HepG2 (cell line): ENCODE results near the gene B3GNT9. TPM values are rescaled to one million over a fixed set of nuclear protein-coding genes. Genes with fewer than 3 reads are reported as not detected.

Experiments
- ATAC-seq: fragments of 200-7000 bp; cut with Tn5 transposase; 3 replicates; pipeline ENCODE4 v1.9.1; 2020; ENCODE audit warnings: mild to moderate bottlenecking, moderate library complexity
- BruUV-seq: library from RNA; stranded (reverse); fragments of 400-500 nt; replicated peaks from 2 replicates; lab custom pipeline; 2021; lab: Mats Ljungman, UMichigan
- CTCF ChIA-PET: fragments of 300-600 bp; formaldehyde crosslinking; extraction: SDS; loops from one replicate; lab custom pipeline; 2021; ENCODE audit warnings: low total read pairs, inconsistent platforms, low intra/inter-chr PET ratio; lab: Yijun Ruan, JAX
- POLR2A ChIA-PET: fragments of 350-600 bp; sonication (Branson Sonifier 250); formaldehyde crosslinking; loops from one replicate; lab custom pipeline; 2020; ENCODE audit warnings: antibody characterized with exemption, inconsistent platforms; lab: Yijun Ruan, JAX
- DNase-seq: peaks from one replicate; pipeline ENCODE4 v3.0.0-alpha.2; 2015; ENCODE audit warnings: low spot score
- FAIRE-seq: peaks from 3 replicates; lab custom pipeline; 2011; peaks lifted over from hg19 to GRCh38; lab: Jason Lieb, UNC
- H2AFZ ChIP-seq: one replicate; pipeline ENCODE4 v1.6.1; 2011; ENCODE audit warnings: low read length, inconsistent platforms
- H3K27ac ChIP-seq: fragments of 300-600 bp; 3 replicates; pipeline ENCODE4 v1.8.0; 2011; ENCODE audit warnings: mixed run types, mild to moderate bottlenecking, mixed read lengths, low read length, inconsistent platforms; ENCODE audit not compliant: insufficient read depth; ENCODE audit errors: extremely low read length
- H3K27me3 ChIP-seq, 2 experiments: fragments of 200-600 bp in 1 of 2; 2 replicates in 1 of 2; 3 replicates in 1 of 2; pipeline versions ENCODE4 v1.6.0 to v1.8.0; 2011; ENCODE audit warnings: low read length in 2 of 2, mild to moderate bottlenecking in 2 of 2, moderate library complexity in 2 of 2, inconsistent platforms in 1 of 2; ENCODE audit not compliant: insufficient read depth in 2 of 2, control insufficient read depth in 1 of 2
- H3K36me3 ChIP-seq, 2 experiments: fragments of 200-600 bp in 1 of 2; replicated peaks in 1 of 2; 2 replicates in 1 of 2; 3 replicates in 1 of 2; pipeline versions ENCODE4 v1.5.1 to v1.8.0; 2011; ENCODE audit warnings: low read length in 2 of 2, inconsistent platforms in 1 of 2; ENCODE audit not compliant: insufficient read depth in 2 of 2, control insufficient read depth in 1 of 2
- H3K4me1 ChIP-seq: 2 replicates; pipeline ENCODE4 v1.5.1; 2012; ENCODE audit warnings: low read length, inconsistent platforms; ENCODE audit not compliant: insufficient read depth
- H3K4me2 ChIP-seq: 2 replicates; pipeline ENCODE4 v1.6.0; 2011; ENCODE audit warnings: low read depth, low read length, inconsistent platforms
- H3K4me3 ChIP-seq, 3 experiments: fragments of 200-600 bp in 1 of 3; sonication (generic), shearing (Covaris generic) in 1 of 3; replicated peaks in 1 of 3; 2 replicates each; pipeline ENCODE4 v1.5.1; 2011 to 2016; ENCODE audit warnings: low read length in 3 of 3, inconsistent platforms in 2 of 3, low read depth in 2 of 3, mild to moderate bottlenecking in 2 of 3, control low read depth in 1 of 3, mixed read lengths in 1 of 3; ENCODE audit not compliant: insufficient read depth in 1 of 3
- H3K79me2 ChIP-seq: one replicate; pipeline ENCODE4 v1.6.1; 2011; ENCODE audit warnings: low read length, inconsistent platforms; ENCODE audit not compliant: insufficient read depth
- H3K9ac ChIP-seq: 2 replicates; pipeline ENCODE4 v1.6.0; 2011; ENCODE audit warnings: mild to moderate bottlenecking, low read depth, low read length, inconsistent platforms; ENCODE audit not compliant: insufficient read depth
- H3K9me3 ChIP-seq: 2 replicates; pipeline ENCODE4 v1.5.1; 2012; ENCODE audit warnings: mild to moderate bottlenecking, low read length
- H4K20me1 ChIP-seq: 2 replicates; pipeline ENCODE4 v1.6.0; 2011; ENCODE audit warnings: inconsistent platforms, mild to moderate bottlenecking, low read length, moderate library complexity; ENCODE audit not compliant: insufficient read depth
- AGO1 ChIP-seq: fragments of 200-400 bp; formaldehyde crosslinking; IDR thresholded peaks from 2 replicates; pipeline ENCODE4 v1.6.1; 2017; ENCODE audit warnings: mild to moderate bottlenecking, low read depth, low read length, moderate library complexity; ENCODE audit not compliant: poor library complexity, severe bottlenecking
- AGO2 ChIP-seq: fragments of 200-400 bp; formaldehyde crosslinking; optimal IDR thresholded peaks from 2 replicates; pipeline ENCODE3; 2017; ENCODE audit warnings: mild to moderate bottlenecking, low read depth, low read length, moderate library complexity
- CHD2 ChIP-seq: IDR thresholded peaks from 2 replicates; pipeline ENCODE4 v1.6.1; 2011; ENCODE audit warnings: low read depth, low read length, improper control_type of control experiment
- FOXC1 ChIP-seq: sonication (generic); formaldehyde crosslinking; IDR thresholded peaks from 2 replicates; pipeline ENCODE4 v1.8.0; 2022; ENCODE audit warnings: mild to moderate bottlenecking, missing genetic modification reagents, borderline replicate concordance
- HNRNPK ChIP-seq: fragments of 200-400 bp; formaldehyde crosslinking; IDR thresholded peaks from 2 replicates; pipeline ENCODE4 v1.6.1; 2018; ENCODE audit warnings: low read length, low read depth, moderate library complexity, mild to moderate bottlenecking; ENCODE audit not compliant: poor library complexity, severe bottlenecking
- HOXA3 ChIP-seq: sonication (generic); formaldehyde crosslinking; IDR thresholded peaks from 2 replicates; pipeline ENCODE4 v1.5.0; 2020; ENCODE audit warnings: missing genetic modification reagents
- KDM2A ChIP-seq: sonication (generic); formaldehyde crosslinking; IDR thresholded peaks from 2 replicates; pipeline ENCODE4 v1.4.0; 2020; ENCODE audit warnings: low read depth, missing genetic modification reagents, borderline replicate concordance
- POLR2G ChIP-seq: fragments of 200-400 bp; formaldehyde crosslinking; IDR thresholded peaks from 2 replicates; pipeline ENCODE4 v1.6.1; 2018; ENCODE audit warnings: mild to moderate bottlenecking, low read depth, low read length, moderate library complexity
- RBFOX2 ChIP-seq: fragments of 200-400 bp; formaldehyde crosslinking; IDR thresholded peaks from 2 replicates; pipeline ENCODE4 v1.6.1; 2017; ENCODE audit warnings: low read depth, mild to moderate bottlenecking, low read length
- ZNF446 ChIP-seq: sonication (generic); formaldehyde crosslinking; IDR thresholded peaks from 2 replicates; pipeline ENCODE4 v1.5.0; 2020; ENCODE audit warnings: mild to moderate bottlenecking, missing genetic modification reagents
- ZNF768 ChIP-seq: sonication (generic); formaldehyde crosslinking; IDR thresholded peaks from 2 replicates; pipeline ENCODE4 v1.4.0; 2020; ENCODE audit warnings: missing genetic modification reagents
- WGBS: methylation state at CpG from one replicate; pipeline ENCODE4 v1.1.6; 2017; ENCODE audit warnings: low lambda C conversion rate; 5-methylcytosine and 5-hydroxymethylcytosine counted together
- in situ Hi-C: cut with HindIII; loops from 2 replicates; pipeline ENCODE4 v1.10.0; 2017; ENCODE audit warnings: low pct_unique_long_range_greater_than_20kb; ENCODE audit not compliant: extremely low pct_ligation_motif_present
- intact Hi-C: fragments of 100-400 bp; cut with micrococcal nuclease; formaldehyde crosslinking; loops from one replicate; pipeline ENCODE4 v1.10.0; 2022; ENCODE audit not compliant: unreplicated experiment
- polyA plus RNA-seq, 8 experiments: library from polyadenylated mRNA; depleted of rRNA in 3 of 8; stranded (reverse) in 7 of 8; unstranded in 1 of 8; fragments of >200 nt; fragmentation: Illumina TruSeq in 4 of 8; extraction: Trizol in 4 of 8; gene quantifications; 2 replicates each; pipeline versions ENCODE4 v1.2.1 to v1.2.3, GENCODE V29; 2011 to 2016; ENCODE audit warnings: low read depth in 4 of 8, missing spikeins in 1 of 8, mixed read lengths in 1 of 8; ENCODE audit not compliant: insufficient read depth in 1 of 8
- total RNA-seq, 5 experiments: library from RNA; depleted of rRNA; stranded (reverse); fragments of >200 nt; fragmentation: Illumina TruSeq; extraction: Trizol; gene quantifications; 2 replicates each; pipeline ENCODE4 v1.2.3, GENCODE V29; 2016; ENCODE audit warnings: low read depth in 1 of 5
- TF ChIP-seq, protein P1 (sequence below): sonication (generic); formaldehyde crosslinking; IDR thresholded peaks from 2 replicates; pipeline ENCODE4 v1.4.0; 2020; ENCODE audit warnings: missing genetic modification reagents

Gene B3GNT9
- total and polyA plus RNA-seq, 2 of the 13 experiments (the other 11 are each of a cell fraction or from before 2014, with no cell fraction given) = 1.5 to 3.1 TPM

DNA sequence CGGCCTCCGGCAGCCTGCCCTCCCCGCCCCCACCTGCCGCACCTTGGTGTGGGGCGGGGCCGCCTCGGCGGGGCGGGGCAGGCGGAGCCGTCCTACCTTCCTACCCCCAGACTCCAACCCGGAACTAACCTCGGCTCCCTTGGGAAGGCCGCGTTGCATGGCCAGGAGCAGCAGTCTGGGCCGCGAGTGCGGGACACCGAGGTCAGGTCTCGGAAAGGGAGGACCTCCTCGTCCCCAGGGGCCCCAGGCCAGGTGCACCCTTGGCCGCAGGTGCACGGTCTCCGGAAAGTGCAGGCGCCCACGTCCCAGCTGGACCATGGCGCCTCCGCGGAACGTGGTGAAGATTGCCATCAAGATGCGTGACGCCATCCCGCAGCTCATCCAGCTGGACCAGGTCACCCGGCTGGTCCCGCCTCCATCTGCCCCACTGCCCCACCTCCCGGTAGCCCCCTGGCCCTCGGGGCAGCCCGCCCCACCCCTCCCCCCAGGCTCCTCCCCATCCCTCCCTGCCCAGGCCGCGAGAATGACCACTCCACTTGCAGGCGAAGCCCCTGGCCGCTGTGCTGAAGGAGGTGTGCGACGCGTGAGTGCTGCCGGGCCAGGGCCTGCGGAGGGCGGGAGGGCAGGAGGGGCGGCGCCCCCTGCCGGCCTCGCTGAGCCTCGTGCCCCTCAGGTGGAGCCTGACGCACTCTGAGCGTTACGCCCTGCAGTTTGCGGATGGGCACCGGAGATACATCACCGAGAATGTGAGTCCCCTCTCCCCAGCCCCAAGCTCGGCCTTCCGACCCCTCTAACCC lies 48.4 kb upstream of the B3GNT9 start, which contains the start of gene ELMO3:
ELMO3 (plus strand) TSS at position 121 of the 797 bp plus-strand sequence; CDS start at position 317, 196 bp downstream.
- H4K20me1 ChIP-seq = no peaks in the 10 kb centered on the region
- DNase-seq = no peak
- ChIA-PET POLR2A (interaction anchor here (1.8 kb wide), 1 partner anchor 27 kb away, joined by 5 read pairs; the partner anchor contains the start of gene TMEM208), CTCF (no interaction called here)
- TF ChIP-seq RBFOX2 (peak; percentile 85), FOXC1 (CRISPR knock-in tag) (no peak), KDM2A (0 out of 2 replicates have a peak, but pooled peaks have one; percentile 3), ZNF446 (CRISPR knock-in tag) (no peak), HOXA3 (peak; percentile 17; the same call in 1 of the 2 replicates), POLR2G (0 out of 2 replicates have a peak, but pooled peaks have one; percentile 5), HNRNPK (peak; percentile 18), ZNF768 (CRISPR knock-in tag) (peak; percentile 12; the same call in 1 of the 2 replicates), CHD2 (no peak), AGO1 (peak; percentile 32), AGO2 (peak; percentile 97)
- TF ChIP-seq, protein P1, sequence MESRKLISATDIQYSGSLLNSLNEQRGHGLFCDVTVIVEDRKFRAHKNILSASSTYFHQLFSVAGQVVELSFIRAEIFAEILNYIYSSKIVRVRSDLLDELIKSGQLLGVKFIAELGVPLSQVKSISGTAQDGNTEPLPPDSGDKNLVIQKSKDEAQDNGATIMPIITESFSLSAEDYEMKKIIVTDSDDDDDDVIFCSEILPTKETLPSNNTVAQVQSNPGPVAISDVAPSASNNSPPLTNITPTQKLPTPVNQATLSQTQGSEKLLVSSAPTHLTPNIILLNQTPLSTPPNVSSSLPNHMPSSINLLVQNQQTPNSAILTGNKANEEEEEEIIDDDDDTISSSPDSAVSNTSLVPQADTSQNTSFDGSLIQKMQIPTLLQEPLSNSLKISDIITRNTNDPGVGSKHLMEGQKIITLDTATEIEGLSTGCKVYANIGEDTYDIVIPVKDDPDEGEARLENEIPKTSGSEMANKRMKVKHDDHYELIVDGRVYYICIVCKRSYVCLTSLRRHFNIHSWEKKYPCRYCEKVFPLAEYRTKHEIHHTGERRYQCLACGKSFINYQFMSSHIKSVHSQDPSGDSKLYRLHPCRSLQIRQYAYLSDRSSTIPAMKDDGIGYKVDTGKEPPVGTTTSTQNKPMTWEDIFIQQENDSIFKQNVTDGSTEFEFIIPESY = peak; percentile 53; the same call in 1 of the 2 replicates
- no peaks in the 10 kb centered on the region for H3K79me2 ChIP-seq
- H3K27me3 ChIP-seq = no peaks in the 10 kb centered on the region
- intact Hi-C loops (no loop called here), in situ Hi-C loops (no loop called here)
- no peak for FAIRE-seq
- no peak within 1 kb of the TSS for H3K9ac ChIP-seq
- no peaks in the 10 kb centered on the region for H3K9me3 ChIP-seq
- H3K27ac ChIP-seq = peak within 1 kb of the TSS; percentile 4
- H3K4me3 ChIP-seq = no peak within 1 kb of the TSS
- 96% methylated on average over 36 of the region's 61 CpGs for WGBS
- H3K4me1 ChIP-seq = 0 out of 2 replicates have a peak, but pooled peaks cover 2% of the 10 kb centered on the region
- no TSS peak for BruUV-seq
- H3K36me3 ChIP-seq = peaks cover 53 to 76% of the 10 kb centered on the region in 2 experiments
- H3K4me2 ChIP-seq = no peak within 1 kb of the TSS
- ATAC-seq = no peak
- no peak within 1 kb of the TSS for H2AFZ ChIP-seq
